ENCODE data around the gene RRP1B.

DNA sequence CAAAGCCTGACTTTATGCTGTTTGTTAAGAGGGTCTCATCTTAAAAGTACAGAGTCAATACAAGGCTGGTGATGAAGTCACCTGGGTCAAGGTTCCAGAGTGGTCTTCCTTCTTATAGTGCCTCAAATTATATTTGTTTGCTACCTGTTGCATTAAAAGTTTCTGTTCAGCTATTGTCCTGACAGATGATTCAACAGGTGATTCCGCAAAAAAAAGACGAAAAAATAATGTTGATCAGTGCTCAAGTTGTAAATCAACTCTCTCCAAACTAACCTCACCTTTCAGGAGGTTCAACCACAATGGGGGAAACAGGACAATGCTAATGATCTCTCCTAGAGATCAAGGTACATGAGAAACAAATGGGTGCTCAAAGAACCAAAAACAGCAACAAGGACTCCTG, 35.8 kb upstream of the RRP1B start:
- TF ChIP-seq, protein P1, sequence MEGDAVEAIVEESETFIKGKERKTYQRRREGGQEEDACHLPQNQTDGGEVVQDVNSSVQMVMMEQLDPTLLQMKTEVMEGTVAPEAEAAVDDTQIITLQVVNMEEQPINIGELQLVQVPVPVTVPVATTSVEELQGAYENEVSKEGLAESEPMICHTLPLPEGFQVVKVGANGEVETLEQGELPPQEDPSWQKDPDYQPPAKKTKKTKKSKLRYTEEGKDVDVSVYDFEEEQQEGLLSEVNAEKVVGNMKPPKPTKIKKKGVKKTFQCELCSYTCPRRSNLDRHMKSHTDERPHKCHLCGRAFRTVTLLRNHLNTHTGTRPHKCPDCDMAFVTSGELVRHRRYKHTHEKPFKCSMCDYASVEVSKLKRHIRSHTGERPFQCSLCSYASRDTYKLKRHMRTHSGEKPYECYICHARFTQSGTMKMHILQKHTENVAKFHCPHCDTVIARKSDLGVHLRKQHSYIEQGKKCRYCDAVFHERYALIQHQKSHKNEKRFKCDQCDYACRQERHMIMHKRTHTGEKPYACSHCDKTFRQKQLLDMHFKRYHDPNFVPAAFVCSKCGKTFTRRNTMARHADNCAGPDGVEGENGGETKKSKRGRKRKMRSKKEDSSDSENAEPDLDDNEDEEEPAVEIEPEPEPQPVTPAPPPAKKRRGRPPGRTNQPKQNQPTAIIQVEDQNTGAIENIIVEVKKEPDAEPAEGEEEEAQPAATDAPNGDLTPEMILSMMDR (IDR thresholded peaks at IDR 0.05): no peak
- TF ChIP-seq POLR2A (IDR thresholded peaks at IDR 0.05): no peak
